ENCODE measurements around the gene LARP6. TPM values are rescaled to one million over a fixed set of nuclear protein-coding genes. Genes with fewer than 3 reads are reported as not detected.

Gene LARP6
- total and polyA plus RNA-seq, 12 donors, result 4.9 to 36.5 (median 9.6) TPM

GRCh38 chr15:70826634-70827033, 27.3 kb downstream of the LARP6 start:
- no peaks in the 10 kb centered on the region for H3K27me3 ChIP-seq
- H3K27ac ChIP-seq, result no peak overlapping the region
- H3K4me1 ChIP-seq (replicated peaks in 1 of 2), result peaks cover 0 to 5% of the 10 kb centered on the region in 2 donors
- no peak overlapping the region for H3K4me3 ChIP-seq
- intact Hi-C loops (cut with DNase I), result loop anchor here in 1 of 2 donors (5.0 kb wide), 1 partner anchor 46 kb away; no protein-coding TSS in a partner anchor
- peaks cover 0 to 1% of the 10 kb centered on the region in 2 donors for H3K36me3 ChIP-seq (replicated peaks in 1 of 2)
- peak in 5 of 7 donors; percentile 25 to 53 (median 28) for DNase-seq
- no peak for TF ChIP-seq POLR2A (IDR thresholded peaks at IDR 0.05)
- TF ChIP-seq, protein P1, sequence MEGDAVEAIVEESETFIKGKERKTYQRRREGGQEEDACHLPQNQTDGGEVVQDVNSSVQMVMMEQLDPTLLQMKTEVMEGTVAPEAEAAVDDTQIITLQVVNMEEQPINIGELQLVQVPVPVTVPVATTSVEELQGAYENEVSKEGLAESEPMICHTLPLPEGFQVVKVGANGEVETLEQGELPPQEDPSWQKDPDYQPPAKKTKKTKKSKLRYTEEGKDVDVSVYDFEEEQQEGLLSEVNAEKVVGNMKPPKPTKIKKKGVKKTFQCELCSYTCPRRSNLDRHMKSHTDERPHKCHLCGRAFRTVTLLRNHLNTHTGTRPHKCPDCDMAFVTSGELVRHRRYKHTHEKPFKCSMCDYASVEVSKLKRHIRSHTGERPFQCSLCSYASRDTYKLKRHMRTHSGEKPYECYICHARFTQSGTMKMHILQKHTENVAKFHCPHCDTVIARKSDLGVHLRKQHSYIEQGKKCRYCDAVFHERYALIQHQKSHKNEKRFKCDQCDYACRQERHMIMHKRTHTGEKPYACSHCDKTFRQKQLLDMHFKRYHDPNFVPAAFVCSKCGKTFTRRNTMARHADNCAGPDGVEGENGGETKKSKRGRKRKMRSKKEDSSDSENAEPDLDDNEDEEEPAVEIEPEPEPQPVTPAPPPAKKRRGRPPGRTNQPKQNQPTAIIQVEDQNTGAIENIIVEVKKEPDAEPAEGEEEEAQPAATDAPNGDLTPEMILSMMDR (IDR thresholded peaks at IDR 0.05), result no peak
- WGBS, 4 donors, result 30 to 38% (median 34%) methylated on average over 2 to 3 of the region's 3 CpGs
- no peaks in the 10 kb centered on the region for H3K9me3 ChIP-seq (replicated peaks in 1 of 3)

DNA sequence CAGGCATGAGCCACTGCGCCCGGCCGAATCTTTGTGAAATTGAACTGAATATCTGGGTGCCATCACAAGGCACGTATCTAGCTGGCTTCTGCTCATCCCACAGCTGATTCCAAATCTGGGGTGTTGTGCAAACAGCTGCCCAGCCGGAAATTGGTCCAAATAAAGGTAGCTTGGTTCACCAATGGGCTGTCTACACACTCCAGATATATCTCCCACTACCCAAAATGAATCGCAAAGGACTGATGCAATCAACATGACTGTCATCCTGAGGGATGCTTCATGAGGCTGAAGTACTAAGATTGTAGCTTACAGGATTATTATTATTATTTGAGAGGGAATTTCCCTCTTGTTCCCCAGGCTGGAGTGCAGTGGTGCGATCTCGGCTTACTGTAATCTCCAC, 28.1 kb downstream of the LARP6 start:
- Histone ChIP-seq H3K4me1 (replicated peaks in 1 of 2) (peaks cover 0 to 5% of the 10 kb centered on the region in 2 donors), H3K27me3 (no peaks in the 10 kb centered on the region), H3K27ac (no peak overlapping the region), H3K9me3 (replicated peaks in 1 of 3) (no peaks in the 10 kb centered on the region), H3K4me3 (no peak overlapping the region), H3K36me3 (replicated peaks in 1 of 2) (no peaks in the 10 kb centered on the region)
- 76 to 91% (median 83%) methylated on average over 8 of the region's 8 CpGs for WGBS, 4 donors
- TF ChIP-seq, protein P1 (IDR thresholded peaks at IDR 0.05), result no peak
- no peak for TF ChIP-seq POLR2A (IDR thresholded peaks at IDR 0.05)
- intact Hi-C loops (cut with DNase I), result loop anchor here in 1 of 2 donors (5.0 kb wide), 1 partner anchor 46 kb away; no protein-coding TSS in a partner anchor
- DNase-seq, result peak in 1 of 7 donors; percentile 41

- peaks cover 0 to 5% of the 10 kb centered on the region in 2 donors for H3K4me1 ChIP-seq (replicated peaks in 1 of 2)
- no peak overlapping the region for H3K27ac ChIP-seq
- DNase-seq, result no peak
- intact Hi-C loops (cut with DNase I), result no loop called here
- H3K27me3 ChIP-seq, result no peaks in the 10 kb centered on the region
- H3K4me3 ChIP-seq, result no peak overlapping the region
- TF ChIP-seq POLR2A (IDR thresholded peaks at IDR 0.05), result no peak
- TF ChIP-seq, protein P1 (IDR thresholded peaks at IDR 0.05), result no peak
- WGBS, 4 donors, result 40 to 55% (median 50%) methylated on average over 5 of the region's 5 CpGs
- H3K9me3 ChIP-seq (replicated peaks in 1 of 3), result no peaks in the 10 kb centered on the region
- H3K36me3 ChIP-seq (replicated peaks in 1 of 2), result no peaks in the 10 kb centered on the region
These were observed 30.8 kb downstream of the LARP6 start for GRCh38 chr15:70823196-70823595.

DNA sequence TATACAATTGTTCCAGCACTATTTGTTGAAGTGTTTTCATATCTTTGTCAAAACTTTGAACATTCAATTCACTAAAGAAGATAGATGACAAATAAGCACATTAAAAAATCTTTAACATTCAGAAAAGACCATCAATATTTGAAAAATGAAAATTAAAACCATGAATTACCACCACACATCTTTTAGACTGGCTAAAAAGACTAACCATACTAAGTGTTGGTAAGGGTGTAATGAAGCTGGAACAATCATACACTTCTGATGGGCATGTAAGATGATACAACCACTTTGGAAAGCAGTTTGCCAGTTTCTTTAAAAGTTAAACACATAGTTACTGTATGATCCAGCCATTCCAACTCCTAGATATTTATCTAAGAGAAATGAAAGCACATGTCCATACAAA, 33.7 kb downstream of the LARP6 start:
- DNase-seq, result no peak
- Histone ChIP-seq H3K4me1 (replicated peaks in 1 of 2) (no peaks in the 10 kb centered on the region), H3K4me3 (no peak overlapping the region), H3K36me3 (replicated peaks in 1 of 2) (no peaks in the 10 kb centered on the region), H3K27me3 (no peaks in the 10 kb centered on the region), H3K27ac (no peak overlapping the region), H3K9me3 (replicated peaks in 1 of 3) (no peaks in the 10 kb centered on the region)
- intact Hi-C loops (cut with DNase I), result no loop called here
- TF ChIP-seq, protein P1 (IDR thresholded peaks at IDR 0.05), result no peak
- TF ChIP-seq POLR2A (IDR thresholded peaks at IDR 0.05), result no peak

Measured in adrenal gland (tissue), 12 donors.